Left renal pelvis (tissue), 4 donors: Measurements from ENCODE around the gene IL17B. TPM values are rescaled to one million over a fixed set of nuclear protein-coding genes. Genes with fewer than 3 reads are reported as not detected.

Source experiments
- DNase-seq, 4 donors: peaks; one replicate each; pipeline ENCODE4 v3.0.0-alpha.2; 2013; ENCODE audit warnings: low read depth in 4 of 4, low spot score in 3 of 4
- polyA plus RNA-seq, 4 donors: library from polyadenylated mRNA; unstranded; fragments of 120-200 nt; gene quantifications; one replicate each; pipeline ENCODE4 v1.2.1, GENCODE V29; 2013; ENCODE audit not compliant: insufficient read length in 4 of 4

IL17B gene
- polyA plus RNA-seq, 4 donors, result 0.52 to 1.7 (median 1.4) TPM

GRCh38 chr5:149328177-149328576 is 50.9 kb downstream of the IL17B start:
- DNase-seq, result no peak

- DNase-seq, result no peak
Measured at GRCh38 chr5:149326611-149327010, 52.5 kb downstream of the IL17B start.

- DNase-seq, result no peak
Measured at GRCh38 chr5:149325894-149326293, 53.2 kb downstream of the IL17B start.

GRCh38 chr5:149325166-149325735 is 53.8 kb downstream of the IL17B start:
- no peak for DNase-seq

GRCh38 chr5:149324641-149325040 is 54.5 kb downstream of the IL17B start:
- no peak for DNase-seq

Other genes with a start within 250 kb of the IL17B start
- 1 to 10 TPM; 1.3 to 7.6 (median 2.2) TPM for gene ABLIM3, start 237.8 kb downstream of the IL17B start, polyA plus RNA-seq
- gene AFAP1L1, start 107.4 kb downstream of the IL17B start, polyA plus RNA-seq, result 10 to 100 TPM; 15.0 to 19.3 (median 17.5) TPM
- 10 to 100 TPM; 15.9 to 20.8 (median 18.5) TPM for gene GRPEL2, start 33.8 kb downstream of the IL17B start, polyA plus RNA-seq
- gene PCYOX1L, start 21.2 kb downstream of the IL17B start, polyA plus RNA-seq, result 10 to 100 TPM; 15.8 to 18.8 (median 18.3) TPM
- gene CSNK1A1, start 172.1 kb upstream of the IL17B start, polyA plus RNA-seq, result 100 to 1,000 TPM; 161 to 206 (median 183) TPM
- 1 to 10 TPM; 5.4 to 6.8 (median 5.9) TPM for gene ARHGEF37, start 202.2 kb upstream of the IL17B start, polyA plus RNA-seq